Panc1 (cell line): ENCODE measurements around the gene COL1A1.

ENCODE experiments used
- POLR2AphosphoS5 ChIP-seq: IDR thresholded peaks from 2 replicates; pipeline ENCODE4 v1.6.1; 2012; ENCODE audit warnings: mild to moderate bottlenecking, low read depth, low read length, moderate library complexity
- SIN3A ChIP-seq: IDR thresholded peaks from 2 replicates; pipeline ENCODE4 v1.6.1; 2012; ENCODE audit warnings: low read depth, mild to moderate bottlenecking, low read length, moderate library complexity, borderline replicate concordance; ENCODE audit not compliant: insufficient read depth
- TF ChIP-seq, protein P1 (sequence below), 2 experiments: IDR thresholded peaks; 2 replicates each; pipeline ENCODE4 v1.6.1; 2011 to 2012; ENCODE audit warnings: low read depth in 2 of 2, control low read depth in 1 of 2, low read length in 1 of 2, mild to moderate bottlenecking in 1 of 2, moderate library complexity in 1 of 2; ENCODE audit not compliant: insufficient read depth in 1 of 2
- TF ChIP-seq, protein P2 (sequence below): fragments of 450-650 bp; IDR thresholded peaks from 2 replicates; pipeline ENCODE4 v1.5.1; 2017; ENCODE audit warnings: mild to moderate bottlenecking

DNA sequence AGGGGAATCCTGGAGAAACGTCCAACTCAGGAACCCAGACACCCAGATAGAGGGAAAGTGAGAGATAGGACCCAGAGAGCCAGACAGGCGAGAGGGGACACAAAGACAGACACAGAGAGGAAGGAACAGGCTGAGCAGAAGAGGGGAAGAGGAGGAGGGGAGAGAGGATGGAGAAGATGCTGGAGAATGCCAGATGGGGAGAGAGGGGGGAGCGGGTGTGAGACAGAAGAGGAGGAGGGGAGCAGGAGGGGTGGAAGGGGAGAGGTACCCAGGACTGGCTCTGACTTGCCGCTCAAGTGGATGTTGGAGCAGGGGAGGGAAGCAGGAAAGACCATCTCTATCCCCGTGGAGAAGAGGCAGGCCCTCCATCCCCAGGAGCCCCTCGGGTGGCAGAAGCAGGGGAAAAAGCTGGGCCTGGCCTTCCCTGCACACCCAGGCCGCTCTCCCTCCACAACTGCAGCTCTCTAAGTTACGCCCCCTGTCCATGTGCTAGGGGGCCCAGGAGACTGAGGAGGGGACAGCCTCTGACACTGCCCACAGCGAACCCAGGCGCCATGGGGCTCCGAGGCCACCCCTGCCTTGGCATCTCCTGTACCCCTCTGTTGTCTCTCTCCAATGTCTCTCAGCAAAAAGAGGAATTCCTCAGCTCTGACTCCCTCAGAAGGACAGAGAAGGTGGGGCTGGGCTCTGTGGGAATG lies 55.8 kb downstream of the COL1A1 start:
- TF ChIP-seq, protein P1, sequence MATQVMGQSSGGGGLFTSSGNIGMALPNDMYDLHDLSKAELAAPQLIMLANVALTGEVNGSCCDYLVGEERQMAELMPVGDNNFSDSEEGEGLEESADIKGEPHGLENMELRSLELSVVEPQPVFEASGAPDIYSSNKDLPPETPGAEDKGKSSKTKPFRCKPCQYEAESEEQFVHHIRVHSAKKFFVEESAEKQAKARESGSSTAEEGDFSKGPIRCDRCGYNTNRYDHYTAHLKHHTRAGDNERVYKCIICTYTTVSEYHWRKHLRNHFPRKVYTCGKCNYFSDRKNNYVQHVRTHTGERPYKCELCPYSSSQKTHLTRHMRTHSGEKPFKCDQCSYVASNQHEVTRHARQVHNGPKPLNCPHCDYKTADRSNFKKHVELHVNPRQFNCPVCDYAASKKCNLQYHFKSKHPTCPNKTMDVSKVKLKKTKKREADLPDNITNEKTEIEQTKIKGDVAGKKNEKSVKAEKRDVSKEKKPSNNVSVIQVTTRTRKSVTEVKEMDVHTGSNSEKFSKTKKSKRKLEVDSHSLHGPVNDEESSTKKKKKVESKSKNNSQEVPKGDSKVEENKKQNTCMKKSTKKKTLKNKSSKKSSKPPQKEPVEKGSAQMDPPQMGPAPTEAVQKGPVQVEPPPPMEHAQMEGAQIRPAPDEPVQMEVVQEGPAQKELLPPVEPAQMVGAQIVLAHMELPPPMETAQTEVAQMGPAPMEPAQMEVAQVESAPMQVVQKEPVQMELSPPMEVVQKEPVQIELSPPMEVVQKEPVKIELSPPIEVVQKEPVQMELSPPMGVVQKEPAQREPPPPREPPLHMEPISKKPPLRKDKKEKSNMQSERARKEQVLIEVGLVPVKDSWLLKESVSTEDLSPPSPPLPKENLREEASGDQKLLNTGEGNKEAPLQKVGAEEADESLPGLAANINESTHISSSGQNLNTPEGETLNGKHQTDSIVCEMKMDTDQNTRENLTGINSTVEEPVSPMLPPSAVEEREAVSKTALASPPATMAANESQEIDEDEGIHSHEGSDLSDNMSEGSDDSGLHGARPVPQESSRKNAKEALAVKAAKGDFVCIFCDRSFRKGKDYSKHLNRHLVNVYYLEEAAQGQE (IDR thresholded peaks at IDR 0.05; ENCODE audit: insufficient read depth in 1 of 2, low read depth in 2 of 2, low read length in 1 of 2) = no peak
- TF ChIP-seq, protein P2, sequence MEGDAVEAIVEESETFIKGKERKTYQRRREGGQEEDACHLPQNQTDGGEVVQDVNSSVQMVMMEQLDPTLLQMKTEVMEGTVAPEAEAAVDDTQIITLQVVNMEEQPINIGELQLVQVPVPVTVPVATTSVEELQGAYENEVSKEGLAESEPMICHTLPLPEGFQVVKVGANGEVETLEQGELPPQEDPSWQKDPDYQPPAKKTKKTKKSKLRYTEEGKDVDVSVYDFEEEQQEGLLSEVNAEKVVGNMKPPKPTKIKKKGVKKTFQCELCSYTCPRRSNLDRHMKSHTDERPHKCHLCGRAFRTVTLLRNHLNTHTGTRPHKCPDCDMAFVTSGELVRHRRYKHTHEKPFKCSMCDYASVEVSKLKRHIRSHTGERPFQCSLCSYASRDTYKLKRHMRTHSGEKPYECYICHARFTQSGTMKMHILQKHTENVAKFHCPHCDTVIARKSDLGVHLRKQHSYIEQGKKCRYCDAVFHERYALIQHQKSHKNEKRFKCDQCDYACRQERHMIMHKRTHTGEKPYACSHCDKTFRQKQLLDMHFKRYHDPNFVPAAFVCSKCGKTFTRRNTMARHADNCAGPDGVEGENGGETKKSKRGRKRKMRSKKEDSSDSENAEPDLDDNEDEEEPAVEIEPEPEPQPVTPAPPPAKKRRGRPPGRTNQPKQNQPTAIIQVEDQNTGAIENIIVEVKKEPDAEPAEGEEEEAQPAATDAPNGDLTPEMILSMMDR = no peak
- TF ChIP-seq SIN3A (no peak), POLR2AphosphoS5 (no peak)
